ENCODE results near the gene UBE2QL1.

Gene UBE2QL1

DNA sequence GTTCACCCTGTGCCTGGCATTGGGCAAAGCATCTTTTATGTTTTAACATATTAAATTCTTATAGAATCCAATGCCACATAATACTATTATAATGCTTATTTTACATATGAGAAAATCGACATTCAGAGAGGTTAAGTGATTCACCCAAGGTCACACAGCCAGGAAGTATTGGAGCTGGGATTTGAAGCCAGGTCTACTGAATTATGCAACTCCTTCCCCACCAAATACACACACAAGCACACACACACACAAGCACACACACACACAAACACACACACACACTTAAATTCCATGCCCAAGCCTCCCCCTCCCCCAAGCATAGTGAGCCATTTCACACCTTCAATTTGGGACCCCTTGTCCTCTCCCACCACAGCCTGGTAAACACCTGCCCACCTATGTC, 37.4 kb downstream of the UBE2QL1 start:
- Histone ChIP-seq H3K27me3 (ENCODE audit: insufficient read depth, low read length) (no peaks in the 10 kb centered on the region; the same call in 1 of the 2 replicates), H3K9me3 (ENCODE audit: low read length) (no peaks in the 10 kb centered on the region), H2AFZ (ENCODE audit: low read length) (no peak overlapping the region), H3K27ac (ENCODE audit: low read depth, low read length, poor library complexity, severe bottlenecking) (no peak overlapping the region), H3K4me3 (ENCODE audit: low read depth, low read length, poor library complexity, severe bottlenecking) (no peak overlapping the region), H3K4me1 (ENCODE audit: insufficient read depth, low read length, severe bottlenecking) (no peaks in the 10 kb centered on the region), H3K79me2 (ENCODE audit: insufficient read depth, low read length) (no peaks in the 10 kb centered on the region), H3K9ac (ENCODE audit: low read length) (no peak overlapping the region), H3K4me2 (ENCODE audit: low read length) (no peak overlapping the region), H3K36me3 (ENCODE audit: insufficient read depth, low read length) (no peaks in the 10 kb centered on the region), H3K9me2 (ENCODE audit: low read depth, low read length) (no peaks in the 10 kb centered on the region), H3F3A (ENCODE audit: insufficient read depth, low read length) (no peaks in the 10 kb centered on the region), H4K20me1 (ENCODE audit: insufficient read depth, low read length) (no peaks in the 10 kb centered on the region)
- TF ChIP-seq EZH2 (IDR thresholded peaks at IDR 0.05; ENCODE audit: borderline replicate concordance, low read length) = no peak
- TF ChIP-seq, protein P1, sequence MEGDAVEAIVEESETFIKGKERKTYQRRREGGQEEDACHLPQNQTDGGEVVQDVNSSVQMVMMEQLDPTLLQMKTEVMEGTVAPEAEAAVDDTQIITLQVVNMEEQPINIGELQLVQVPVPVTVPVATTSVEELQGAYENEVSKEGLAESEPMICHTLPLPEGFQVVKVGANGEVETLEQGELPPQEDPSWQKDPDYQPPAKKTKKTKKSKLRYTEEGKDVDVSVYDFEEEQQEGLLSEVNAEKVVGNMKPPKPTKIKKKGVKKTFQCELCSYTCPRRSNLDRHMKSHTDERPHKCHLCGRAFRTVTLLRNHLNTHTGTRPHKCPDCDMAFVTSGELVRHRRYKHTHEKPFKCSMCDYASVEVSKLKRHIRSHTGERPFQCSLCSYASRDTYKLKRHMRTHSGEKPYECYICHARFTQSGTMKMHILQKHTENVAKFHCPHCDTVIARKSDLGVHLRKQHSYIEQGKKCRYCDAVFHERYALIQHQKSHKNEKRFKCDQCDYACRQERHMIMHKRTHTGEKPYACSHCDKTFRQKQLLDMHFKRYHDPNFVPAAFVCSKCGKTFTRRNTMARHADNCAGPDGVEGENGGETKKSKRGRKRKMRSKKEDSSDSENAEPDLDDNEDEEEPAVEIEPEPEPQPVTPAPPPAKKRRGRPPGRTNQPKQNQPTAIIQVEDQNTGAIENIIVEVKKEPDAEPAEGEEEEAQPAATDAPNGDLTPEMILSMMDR (IDR thresholded peaks at IDR 0.05; ENCODE audit: low read length) = no peak

DNA sequence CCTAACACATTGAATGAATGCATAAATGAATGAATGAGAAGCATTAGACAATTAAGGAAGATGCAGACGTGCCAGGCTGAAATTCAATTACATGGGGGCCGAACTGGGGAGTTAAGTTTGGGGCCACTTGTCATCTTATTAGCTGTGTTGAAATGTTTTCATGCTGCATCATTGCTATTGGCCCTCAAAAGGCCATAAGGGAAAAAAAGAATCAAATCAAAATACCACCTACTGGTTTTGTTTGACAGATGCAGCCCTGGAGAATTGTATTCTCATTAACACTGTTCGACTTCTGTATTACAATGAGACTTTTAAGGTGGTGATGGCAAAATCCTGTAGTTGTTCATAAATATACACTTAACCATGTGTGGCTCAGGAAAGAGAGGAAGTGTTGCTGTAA, 38.4 kb downstream of the UBE2QL1 start:
- Histone ChIP-seq H3K9me3 (ENCODE audit: low read length) (no peaks in the 10 kb centered on the region), H3K4me3 (ENCODE audit: low read depth, low read length, poor library complexity, severe bottlenecking) (no peak overlapping the region), H3K9ac (ENCODE audit: low read length) (no peak overlapping the region), H3K9me2 (ENCODE audit: low read depth, low read length) (no peaks in the 10 kb centered on the region), H2AFZ (ENCODE audit: low read length) (no peak overlapping the region), H3K79me2 (ENCODE audit: insufficient read depth, low read length) (no peaks in the 10 kb centered on the region), H3F3A (ENCODE audit: insufficient read depth, low read length) (no peaks in the 10 kb centered on the region), H3K36me3 (ENCODE audit: insufficient read depth, low read length) (no peaks in the 10 kb centered on the region), H3K27ac (ENCODE audit: low read depth, low read length, poor library complexity, severe bottlenecking) (no peak overlapping the region), H4K20me1 (ENCODE audit: insufficient read depth, low read length) (no peaks in the 10 kb centered on the region), H3K4me1 (ENCODE audit: insufficient read depth, low read length, severe bottlenecking) (no peaks in the 10 kb centered on the region), H3K4me2 (ENCODE audit: low read length) (no peak overlapping the region), H3K27me3 (ENCODE audit: insufficient read depth, low read length) (no peaks in the 10 kb centered on the region; the same call in 1 of the 2 replicates)
- TF ChIP-seq EZH2 (IDR thresholded peaks at IDR 0.05; ENCODE audit: borderline replicate concordance, low read length) = no peak
- TF ChIP-seq, protein P1 (IDR thresholded peaks at IDR 0.05; ENCODE audit: low read length) = no peak; the same call in 1 of the 2 replicates

DNA sequence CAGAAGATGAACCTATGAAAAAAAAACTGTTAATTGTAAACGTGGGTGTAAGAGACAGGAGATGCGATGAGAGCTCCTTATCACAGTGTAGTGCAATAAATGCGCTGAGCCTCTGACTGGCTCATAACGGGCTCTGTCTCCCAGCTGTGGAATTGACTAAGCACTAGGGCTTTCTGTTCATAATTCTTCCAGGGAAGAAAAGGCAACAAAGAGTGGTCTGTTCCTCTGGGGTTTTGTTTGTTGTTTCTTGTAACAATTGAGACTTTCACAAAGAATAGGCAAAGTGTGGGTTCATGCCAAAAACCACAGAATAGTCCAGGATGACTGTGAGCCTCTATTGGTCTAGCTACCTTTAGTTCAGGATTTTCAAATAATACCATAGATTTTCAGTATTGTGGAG, 39.4 kb downstream of the UBE2QL1 start:
- no peak overlapping the region for H3K4me2 ChIP-seq (ENCODE audit: low read length)
- 0 out of 2 replicates have a peak, but pooled peaks cover 3% of the 10 kb centered on the region for H3K27me3 ChIP-seq (ENCODE audit: insufficient read depth, low read length)
- H3K79me2 ChIP-seq (ENCODE audit: insufficient read depth, low read length) = no peaks in the 10 kb centered on the region
- no peaks in the 10 kb centered on the region for H3K4me1 ChIP-seq (ENCODE audit: insufficient read depth, low read length, severe bottlenecking)
- H3K27ac ChIP-seq (ENCODE audit: low read depth, low read length, poor library complexity, severe bottlenecking) = no peak overlapping the region
- no peaks in the 10 kb centered on the region for H3K36me3 ChIP-seq (ENCODE audit: insufficient read depth, low read length)
- no peak overlapping the region for H3K4me3 ChIP-seq (ENCODE audit: low read depth, low read length, poor library complexity, severe bottlenecking)
- no peak overlapping the region for H2AFZ ChIP-seq (ENCODE audit: low read length)
- no peaks in the 10 kb centered on the region for H3K9me2 ChIP-seq (ENCODE audit: low read depth, low read length)
- H3K9ac ChIP-seq (ENCODE audit: low read length) = no peak overlapping the region
- H4K20me1 ChIP-seq (ENCODE audit: insufficient read depth, low read length) = no peaks in the 10 kb centered on the region
- TF ChIP-seq EZH2 (IDR thresholded peaks at IDR 0.05; ENCODE audit: borderline replicate concordance, low read length) = no peak
- TF ChIP-seq, protein P1 (IDR thresholded peaks at IDR 0.05; ENCODE audit: low read length) = no peak
- H3F3A ChIP-seq (ENCODE audit: insufficient read depth, low read length) = no peaks in the 10 kb centered on the region
- no peaks in the 10 kb centered on the region for H3K9me3 ChIP-seq (ENCODE audit: low read length)

Data from OCI-LY1 (cell line).